ENCODE data around the gene PRDM16.

The PRDM16 gene

GRCh38 chr1:3056641-3057040 is 12.4 kb upstream of the PRDM16 start:
- no peak for DNase-seq

DNA sequence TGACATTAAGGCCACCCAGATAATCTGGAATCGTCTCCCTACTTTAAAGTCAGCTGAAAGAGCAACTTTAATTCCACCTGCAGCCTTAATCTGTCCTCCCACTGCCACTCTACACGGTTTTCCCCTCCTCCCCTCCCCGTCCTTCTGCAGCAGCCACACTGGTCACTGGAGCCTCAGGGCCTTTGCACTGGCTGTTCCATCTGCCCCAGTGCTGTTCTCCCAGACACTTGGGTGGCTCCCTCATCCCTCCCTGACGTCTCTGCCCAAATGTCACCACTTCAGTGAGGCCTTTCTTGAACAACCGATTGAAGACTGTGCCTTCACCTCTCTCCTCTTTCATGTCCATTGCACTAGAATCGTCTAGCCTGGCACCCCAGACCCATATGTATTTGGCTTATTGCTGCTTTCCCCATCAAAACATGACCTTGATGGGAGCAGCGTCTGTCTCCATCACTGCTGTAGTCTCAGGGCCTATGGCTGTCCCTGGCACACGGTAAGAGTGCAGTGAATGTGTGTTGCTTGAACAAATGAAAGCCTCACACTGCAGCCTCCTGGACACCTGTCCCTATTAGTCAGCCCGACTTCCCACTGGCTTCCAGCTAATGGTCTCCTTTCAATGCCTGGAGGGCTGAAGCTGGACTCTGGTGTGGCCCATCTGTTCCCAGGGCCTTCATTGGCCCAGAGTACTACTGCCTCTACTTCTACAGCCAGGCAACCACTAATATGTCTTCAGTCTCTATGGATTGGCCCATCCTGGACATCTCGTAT is 10.6 kb upstream of the PRDM16 start:
- DNase-seq = no peak

- no peak for DNase-seq
Measured at GRCh38 chr1:3060127-3060526, 8.9 kb upstream of the PRDM16 start.

GRCh38 chr1:3060601-3061551 is 8.1 kb upstream of the PRDM16 start:
- no peak for DNase-seq

GRCh38 chr1:3061566-3061965 is 7.4 kb upstream of the PRDM16 start:
- no peak for DNase-seq

DNA sequence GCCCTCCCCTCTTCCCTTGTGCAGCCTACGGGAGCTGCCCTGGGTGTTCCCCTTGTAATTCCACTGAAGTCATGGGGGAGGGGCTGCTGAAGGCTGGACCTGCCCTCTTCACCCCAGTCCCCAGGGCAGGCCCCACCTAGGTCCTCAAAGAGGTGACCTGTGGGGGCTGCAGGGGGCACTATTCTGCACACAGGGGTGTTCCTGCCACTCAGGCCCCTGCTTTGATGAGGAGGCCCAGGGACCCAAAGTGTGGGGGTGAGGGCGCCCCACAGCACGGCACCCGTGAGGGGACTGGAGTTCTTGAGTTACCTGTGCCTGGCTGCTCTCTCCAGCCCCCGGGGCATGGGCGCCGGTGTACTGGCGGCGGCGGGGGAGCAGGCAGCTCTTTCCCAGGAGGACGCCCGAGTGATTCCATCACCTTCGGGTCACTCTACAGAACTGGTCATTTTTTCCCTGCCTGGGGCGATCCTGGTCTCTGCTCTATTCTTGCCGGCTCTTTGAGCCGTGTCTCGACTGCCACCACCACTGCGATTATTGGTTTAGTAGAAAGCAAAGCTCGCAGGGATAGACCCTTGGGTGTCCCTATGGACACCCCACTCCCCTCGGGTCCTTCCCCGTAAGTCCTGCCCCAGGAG is 6.9 kb upstream of the PRDM16 start:
- DNase-seq = no peak

GRCh38 chr1:3062616-3063378 is 6.2 kb upstream of the PRDM16 start:
- no peak for DNase-seq

DNA sequence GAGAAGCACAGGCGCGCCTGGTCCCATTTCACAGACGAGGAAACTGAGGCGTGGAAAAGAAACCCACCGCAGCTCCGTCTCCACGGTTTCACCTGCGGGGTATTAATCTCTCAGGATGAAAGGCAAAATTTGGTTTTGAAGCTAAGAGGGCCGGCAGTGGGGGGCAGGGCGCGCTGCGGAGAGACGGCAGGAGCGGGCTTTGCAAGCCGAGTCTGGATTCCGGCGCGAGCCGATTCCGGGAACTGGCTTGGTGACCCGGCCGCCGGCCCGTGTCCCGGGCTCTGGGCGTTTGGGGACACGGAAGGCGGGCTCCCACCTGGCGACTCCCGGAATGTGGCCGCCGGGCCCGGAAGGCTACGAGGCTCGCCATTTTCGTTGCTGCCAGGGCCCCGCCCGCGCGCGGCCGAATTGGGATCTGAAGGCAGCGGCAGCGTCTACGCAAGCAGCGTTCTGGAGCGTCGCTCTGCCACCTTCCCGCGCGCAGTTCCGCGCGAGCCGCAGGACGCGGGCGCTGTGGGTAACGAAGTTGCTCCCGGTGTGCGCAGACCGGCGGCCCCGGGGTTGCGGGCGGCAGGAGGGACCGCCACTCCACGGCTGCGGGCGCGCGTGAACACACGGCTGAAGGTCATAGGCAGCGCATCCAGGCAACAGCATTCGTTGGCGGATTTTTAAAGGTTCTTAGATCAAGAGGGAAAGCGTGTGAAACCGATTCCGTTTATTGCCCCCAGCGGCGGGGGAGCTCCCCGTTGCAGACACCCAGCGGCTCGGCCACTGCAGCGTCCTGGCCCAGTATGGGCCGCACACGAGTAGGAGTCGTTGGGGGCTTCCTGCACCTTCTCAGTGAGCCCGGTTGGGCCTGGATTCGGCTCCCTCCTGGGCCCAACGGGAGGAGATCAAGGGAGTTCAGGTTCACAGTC is 5.4 kb upstream of the PRDM16 start:
- no peak for DNase-seq

GRCh38 chr1:3064296-3064850 is 4.6 kb upstream of the PRDM16 start:
- no peak for DNase-seq

GRCh38 chr1:3064901-3065300 is 4.1 kb upstream of the PRDM16 start:
- DNase-seq = no peak

GRCh38 chr1:3065396-3065795 is 3.6 kb upstream of the PRDM16 start:
- no peak for DNase-seq

- no peak for DNase-seq
Measured at GRCh38 chr1:3065797-3066196, 3.2 kb upstream of the PRDM16 start.

- DNase-seq = peak; percentile 44
Measured at GRCh38 chr1:3066250-3066711, 2.7 kb upstream of the PRDM16 start.

DNA sequence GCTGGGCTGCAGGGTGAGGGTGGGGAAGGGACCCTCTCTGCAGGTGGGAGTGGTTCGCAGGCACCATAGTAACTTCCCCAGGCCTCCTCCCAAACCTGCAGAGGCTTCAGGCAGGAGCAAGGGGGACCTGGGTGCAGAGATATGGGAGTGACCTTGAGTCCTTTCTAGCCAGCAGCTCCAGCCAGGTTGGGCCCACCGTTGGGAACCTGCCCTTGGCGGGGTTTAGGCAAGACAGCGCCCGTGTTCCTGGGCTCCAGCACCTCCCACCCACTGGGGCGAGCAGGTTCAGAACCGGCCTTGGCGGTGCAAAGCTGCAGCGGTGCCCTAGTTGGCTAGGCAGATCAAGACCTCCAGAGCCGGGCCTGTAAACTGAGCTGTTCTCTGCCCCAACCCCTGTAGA is 2.2 kb upstream of the PRDM16 start:
- no peak for DNase-seq

GRCh38 chr1:3067301-3067670 is 1.7 kb upstream of the PRDM16 start:
- no peak for DNase-seq

DNA sequence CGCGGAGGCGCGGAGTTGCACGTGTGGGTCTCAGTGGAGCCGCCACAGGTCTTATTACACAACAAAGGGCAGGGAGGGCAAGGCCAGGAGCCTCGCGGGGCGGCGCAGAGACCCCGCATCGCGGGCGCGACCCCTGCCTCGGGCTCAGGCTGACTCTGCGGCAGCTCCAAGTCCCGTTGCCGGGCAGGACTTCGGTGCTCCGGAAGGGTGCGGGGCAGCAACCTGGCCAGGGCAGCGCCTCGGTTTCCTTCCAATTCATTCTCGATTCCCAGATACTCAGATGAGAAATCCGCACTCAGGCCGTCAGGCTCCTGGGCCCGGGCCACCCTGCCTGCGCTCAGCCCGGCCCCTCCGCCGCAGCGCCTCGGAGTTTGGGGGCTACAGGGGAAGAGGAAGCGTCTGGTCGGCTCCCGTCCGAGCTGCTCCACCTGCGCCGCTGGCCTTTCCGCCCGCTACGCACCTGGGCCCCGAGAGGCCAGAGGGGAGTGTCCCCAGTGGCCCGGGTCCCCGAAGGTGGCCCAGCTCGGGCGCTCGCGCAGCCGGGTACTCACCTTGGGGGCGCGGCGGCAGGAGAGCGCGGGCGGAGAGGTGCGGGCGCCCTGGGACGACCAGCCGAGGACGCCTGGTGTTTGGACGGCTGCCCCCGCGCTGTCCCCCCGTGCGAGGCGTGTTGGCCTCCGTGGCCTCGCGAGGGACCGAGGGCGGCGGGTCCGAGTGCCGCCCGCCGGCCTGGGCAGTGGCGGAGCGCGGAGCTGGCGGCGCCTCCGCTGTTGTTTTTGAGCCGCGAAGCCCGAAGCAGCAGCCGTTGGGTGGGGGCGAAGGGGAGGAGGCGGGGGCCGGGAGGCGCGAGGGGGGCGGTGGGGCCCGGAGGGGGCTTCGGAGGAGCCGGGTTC is 1.1 kb upstream of the PRDM16 start:
- DNase-seq = no peak

GRCh38 chr1:3069491-3070308 is 697 bp downstream of the PRDM16 start:
- DNase-seq = peak; percentile 76

DNA sequence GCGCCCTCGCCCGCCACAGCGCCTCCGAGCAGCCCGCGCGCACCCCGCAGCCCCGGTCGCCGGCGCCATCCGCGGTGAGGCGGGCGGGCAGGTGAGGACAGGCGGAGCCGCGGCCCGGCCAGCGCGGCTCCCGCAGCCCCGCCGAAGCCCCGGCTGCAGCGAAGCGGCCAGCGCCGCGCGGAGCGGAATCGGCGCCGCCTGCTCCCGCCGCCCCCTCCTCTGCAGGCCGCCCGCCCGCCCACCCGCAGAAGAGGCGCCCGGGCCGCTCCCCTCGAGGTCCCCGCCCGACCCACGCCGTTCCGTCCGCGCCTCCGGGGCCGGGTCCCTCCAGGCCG is 1.3 kb downstream of the PRDM16 start:
- DNase-seq = no peak

Data from hematopoietic multipotent progenitor cell treated with erythropoietin and hydrocortisone succinate and interleukin-3 and kit ligand, for 4 days (in vitro differentiated cells).